K562 (cell line): ENCODE results near the gene ALB. TPM values are rescaled to one million over a fixed set of nuclear protein-coding genes. Genes with fewer than 3 reads are reported as not detected.

Source experiments
- ATAC-seq: fragments of 200-7000 bp; cut with Tn5 transposase; 3 replicates; pipeline ENCODE4 v1.9.1; 2020; ENCODE audit warnings: moderate library complexity
- BruUV-seq: library from RNA; stranded (reverse); fragments of 400-500 nt; replicated peaks from 2 replicates; lab custom pipeline; 2021; lab: Mats Ljungman, UMichigan
- CTCF ChIA-PET: fragments of 300-600 bp; formaldehyde crosslinking; extraction: SDS; loops from one replicate; lab custom pipeline; 2021; ENCODE audit warnings: low intra/inter-chr PET ratio; lab: Yijun Ruan, JAX
- POLR2A ChIA-PET: fragments of 300-600, 350-650 bp; sonication (Branson Sonifier 250); formaldehyde crosslinking; extraction: SDS; loops from one replicate; lab custom pipeline; 2021; ENCODE audit warnings: antibody characterized with exemption, inconsistent platforms; lab: Yijun Ruan, JAX
- DNase-seq, 4 experiments: peaks; one replicate each; pipeline versions ENCODE4 v3.0.0 to v3.0.0-alpha.2; 2011 to 2018; ENCODE audit warnings: low spot score in 3 of 4, mixed read lengths in 3 of 4; ENCODE audit errors: extremely low read depth in 1 of 4
- FAIRE-seq: peaks from 2 replicates; lab custom pipeline; 2011; peaks lifted over from hg19 to GRCh38; lab: Jason Lieb, UNC
- H2AFZ ChIP-seq: 2 replicates; pipeline ENCODE4 v1.6.0; 2011; ENCODE audit warnings: low read depth, low read length, control low read depth, inconsistent platforms
- H3K27ac ChIP-seq: fragments of 200-600 bp; 3 replicates; pipeline ENCODE4 v1.8.0; 2011; ENCODE audit warnings: low read depth, mild to moderate bottlenecking, control low read depth, inconsistent platforms, low read length, moderate library complexity, mixed read lengths; ENCODE audit errors: extremely low read depth
- H3K27me3 ChIP-seq, 2 experiments: fragments of 300-600 bp in 1 of 2; 2 replicates in 1 of 2; 3 replicates in 1 of 2; pipeline versions ENCODE4 v1.6.0 to v1.8.0; 2011; ENCODE audit warnings: inconsistent platforms in 2 of 2, low read length in 2 of 2, mild to moderate bottlenecking in 1 of 2, mixed read lengths in 1 of 2, moderate library complexity in 1 of 2; ENCODE audit not compliant: control insufficient read depth in 2 of 2, insufficient read depth in 2 of 2
- H3K36me3 ChIP-seq: fragments of 300-600 bp; 3 replicates; pipeline ENCODE4 v1.8.0; 2011; ENCODE audit warnings: mild to moderate bottlenecking, low read length, inconsistent platforms; ENCODE audit not compliant: control insufficient read depth, insufficient read depth
- H3K4me1 ChIP-seq, 2 experiments: fragments of 200-600 bp in 1 of 2; replicated peaks in 1 of 2; 2 replicates in 1 of 2; 3 replicates in 1 of 2; pipeline versions ENCODE4 v1.5.1 to v1.8.0; 2011; ENCODE audit warnings: inconsistent platforms in 2 of 2, low read length in 2 of 2, mild to moderate bottlenecking in 1 of 2, mixed read lengths in 1 of 2, moderate library complexity in 1 of 2; ENCODE audit not compliant: control insufficient read depth in 2 of 2, insufficient read depth in 2 of 2
- H3K4me2 ChIP-seq: 2 replicates; pipeline ENCODE4 v1.6.1; 2011; ENCODE audit warnings: low read length, control low read depth, inconsistent platforms, mixed read lengths; ENCODE audit not compliant: insufficient read depth
- H3K4me3 ChIP-seq: fragments of 200-600 bp; sonication (generic), shearing (Covaris generic); 2 replicates; pipeline ENCODE4 v1.5.1; 2016; ENCODE audit warnings: control low read depth, inconsistent platforms
- H3K79me2 ChIP-seq: fragments of 200-600 bp; 3 replicates; pipeline ENCODE4 v1.8.0; 2011; ENCODE audit warnings: low read length, inconsistent platforms; ENCODE audit not compliant: control insufficient read depth, insufficient read depth
- H3K9ac ChIP-seq, 2 experiments: 2 replicates each; pipeline versions ENCODE4 v1.6.0 to v1.6.1; 2011; ENCODE audit warnings: low read depth in 2 of 2, low read length in 2 of 2, control low read depth in 1 of 2, inconsistent platforms in 1 of 2, mild to moderate bottlenecking in 1 of 2, mixed read lengths in 1 of 2; ENCODE audit not compliant: insufficient read depth in 1 of 2
- H3K9me1 ChIP-seq: one replicate; pipeline ENCODE4 v1.6.0; 2011; ENCODE audit warnings: inconsistent platforms, mild to moderate bottlenecking, low read length, moderate library complexity; ENCODE audit not compliant: control insufficient read depth, insufficient read depth
- H3K9me3 ChIP-seq: replicated peaks from 2 replicates; pipeline ENCODE4 v1.5.1; 2011; ENCODE audit warnings: low read depth, low read length, inconsistent platforms; ENCODE audit not compliant: control insufficient read depth, insufficient read depth
- H4K20me1 ChIP-seq: replicated peaks from 2 replicates; pipeline ENCODE4 v1.6.1; 2011; ENCODE audit warnings: low read length, inconsistent platforms, mixed read lengths; ENCODE audit not compliant: control insufficient read depth, insufficient read depth
- HEY1 ChIP-seq: fragments of 250-450 bp; sonication (Bioruptor Pico); IDR thresholded peaks from 2 replicates; pipeline ENCODE4 v1.5.0; 2020; ENCODE audit warnings: mild to moderate bottlenecking, moderate library complexity, borderline replicate concordance
- HIVEP1 ChIP-seq: fragments of 250-450 bp; sonication (Bioruptor Pico); IDR thresholded peaks from 2 replicates; pipeline ENCODE4 v1.4.0; 2020; ENCODE audit warnings: mild to moderate bottlenecking
- KAT2B ChIP-seq: IDR thresholded peaks from one replicate; pipeline ENCODE4 v1.6.1; 2012; ENCODE audit warnings: low read depth, mild to moderate bottlenecking, control low read depth, inconsistent platforms, low read length, moderate library complexity
- RBM15 ChIP-seq: fragments of 200-400 bp; formaldehyde crosslinking; IDR thresholded peaks from 2 replicates; pipeline ENCODE4 v1.6.1; 2018; ENCODE audit warnings: mild to moderate bottlenecking, low read length, moderate library complexity; ENCODE audit not compliant: insufficient read depth
- SRSF1 ChIP-seq: fragments of 200-400 bp; formaldehyde crosslinking; IDR thresholded peaks from 2 replicates; pipeline ENCODE4 v1.6.1; 2017; ENCODE audit warnings: mild to moderate bottlenecking, low read depth, low read length, moderate library complexity
- TCF3 ChIP-seq: sonication (generic); formaldehyde crosslinking; IDR thresholded peaks from 2 replicates; pipeline ENCODE4 v1.4.0; 2020; ENCODE audit warnings: mild to moderate bottlenecking, missing genetic modification reagents
- U2AF1 ChIP-seq: fragments of 200-400 bp; formaldehyde crosslinking; optimal IDR thresholded peaks from 2 replicates; pipeline ENCODE3; 2017; ENCODE audit warnings: mild to moderate bottlenecking, low read depth, low read length, moderate library complexity
- WGBS: fragments of 100-300 bp; shearing (Covaris generic); methylation state at CpG from one replicate; pipeline ENCODE4 v1.1.6; 2016; ENCODE audit warnings: low coverage, mixed read lengths; ENCODE audit not compliant: insufficient coverage; ENCODE audit errors: missing lambda C conversion rate; 5-methylcytosine and 5-hydroxymethylcytosine counted together
- in situ Hi-C: fragments of 300-500 bp; cut with MboI; formaldehyde crosslinking; loops from 4 replicates; pipeline ENCODE4 v1.15.0; 2018; ENCODE audit warnings: inconsistent platforms, mixed read lengths
- intact Hi-C: fragments of 100-400 bp; cut with micrococcal nuclease; formaldehyde crosslinking; loops from 2 replicates; pipeline ENCODE4 v1.14.2; 2022
- polyA plus RNA-seq, 8 experiments: library from polyadenylated mRNA; depleted of rRNA in 4 of 8; stranded (reverse) in 5 of 8; unstranded in 3 of 8; fragments of >200 nt; fragmentation: Nextera tagmentation in 2 of 8; fragmentation: Illumina TruSeq in 1 of 8; extraction: Ambion mirVana in 2 of 8; extraction: Trizol in 1 of 8; gene quantifications; 2 replicates each; pipeline versions ENCODE4 v1.2.1 to v1.2.3, GENCODE V29; 2011 to 2014; ENCODE audit warnings: inconsistent platforms in 1 of 8, missing spikeins in 1 of 8
- total RNA-seq, 7 experiments: library from RNA; depleted of rRNA in 6 of 7; stranded (reverse); fragments of >200 nt in 6 of 7; fragmentation: Illumina TruSeq in 2 of 7; extraction: Trizol in 2 of 7; gene quantifications; 2 replicates each; pipeline versions ENCODE4 v1.2.1 to v1.2.3, GENCODE V29; 2011 to 2021; ENCODE audit warnings: low replicate concordance in 1 of 7
- TF ChIP-seq, protein P1 (sequence below): IDR thresholded peaks from 3 replicates; pipeline ENCODE4 v1.6.1; 2011; ENCODE audit warnings: borderline replicate concordance, mild to moderate bottlenecking, moderate library complexity; ENCODE audit not compliant: insufficient read length; ENCODE audit errors: extremely low read depth
- TF ChIP-seq, protein P2 (sequence below): fragments of 450-650 bp; IDR thresholded peaks from 2 replicates; pipeline ENCODE4 v1.6.1; 2016; ENCODE audit warnings: missing biosample characterization, missing genetic modification characterization

The ALB gene
- total and polyA plus RNA-seq, 9 of the 15 experiments (the other 6 are each of a cell fraction or from before 2014, with no cell fraction given), result 0.04 to 18.5 (median 0.20) TPM; not detected in 2

DNA sequence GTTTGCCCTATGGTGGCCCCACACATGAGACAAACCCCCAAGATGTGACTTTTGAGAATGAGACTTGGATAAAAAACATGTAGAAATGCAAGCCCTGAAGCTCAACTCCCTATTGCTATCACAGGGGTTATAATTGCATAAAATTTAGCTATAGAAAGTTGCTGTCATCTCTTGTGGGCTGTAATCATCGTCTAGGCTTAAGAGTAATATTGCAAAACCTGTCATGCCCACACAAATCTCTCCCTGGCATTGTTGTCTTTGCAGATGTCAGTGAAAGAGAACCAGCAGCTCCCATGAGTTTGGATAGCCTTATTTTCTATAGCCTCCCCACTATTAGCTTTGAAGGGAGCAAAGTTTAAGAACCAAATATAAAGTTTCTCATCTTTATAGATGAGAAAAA lies 14.6 kb downstream of the ALB start:
- Histone ChIP-seq H3K27me3 (no peaks in the 10 kb centered on the region), H3K4me1 (no peaks in the 10 kb centered on the region), H3K9ac (no peak overlapping the region), H4K20me1 (no peaks in the 10 kb centered on the region), H3K9me3 (no peaks in the 10 kb centered on the region), H3K27ac (no peak overlapping the region), H3K9me1 (no peaks in the 10 kb centered on the region), H3K4me2 (no peak overlapping the region), H2AFZ (no peak overlapping the region), H3K4me3 (no peak overlapping the region), H3K79me2 (no peaks in the 10 kb centered on the region), H3K36me3 (no peaks in the 10 kb centered on the region)
- intact Hi-C loops, result no loop called here
- ATAC-seq (no peak), FAIRE-seq (no peak), DNase-seq (no peak)
- no TSS peak for BruUV-seq
- TF ChIP-seq HIVEP1 (CRISPR knock-in tag) (no peak), TCF3 (CRISPR knock-in tag) (no peak), U2AF1 (no peak), RBM15 (no peak), KAT2B (no peak), HEY1 (CRISPR knock-in tag) (no peak), SRSF1 (no peak)
- TF ChIP-seq, protein P1, sequence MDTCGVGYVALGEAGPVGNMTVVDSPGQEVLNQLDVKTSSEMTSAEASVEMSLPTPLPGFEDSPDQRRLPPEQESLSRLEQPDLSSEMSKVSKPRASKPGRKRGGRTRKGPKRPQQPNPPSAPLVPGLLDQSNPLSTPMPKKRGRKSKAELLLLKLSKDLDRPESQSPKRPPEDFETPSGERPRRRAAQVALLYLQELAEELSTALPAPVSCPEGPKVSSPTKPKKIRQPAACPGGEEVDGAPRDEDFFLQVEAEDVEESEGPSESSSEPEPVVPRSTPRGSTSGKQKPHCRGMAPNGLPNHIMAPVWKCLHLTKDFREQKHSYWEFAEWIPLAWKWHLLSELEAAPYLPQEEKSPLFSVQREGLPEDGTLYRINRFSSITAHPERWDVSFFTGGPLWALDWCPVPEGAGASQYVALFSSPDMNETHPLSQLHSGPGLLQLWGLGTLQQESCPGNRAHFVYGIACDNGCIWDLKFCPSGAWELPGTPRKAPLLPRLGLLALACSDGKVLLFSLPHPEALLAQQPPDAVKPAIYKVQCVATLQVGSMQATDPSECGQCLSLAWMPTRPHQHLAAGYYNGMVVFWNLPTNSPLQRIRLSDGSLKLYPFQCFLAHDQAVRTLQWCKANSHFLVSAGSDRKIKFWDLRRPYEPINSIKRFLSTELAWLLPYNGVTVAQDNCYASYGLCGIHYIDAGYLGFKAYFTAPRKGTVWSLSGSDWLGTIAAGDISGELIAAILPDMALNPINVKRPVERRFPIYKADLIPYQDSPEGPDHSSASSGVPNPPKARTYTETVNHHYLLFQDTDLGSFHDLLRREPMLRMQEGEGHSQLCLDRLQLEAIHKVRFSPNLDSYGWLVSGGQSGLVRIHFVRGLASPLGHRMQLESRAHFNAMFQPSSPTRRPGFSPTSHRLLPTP, result no peak
- TF ChIP-seq, protein P2, sequence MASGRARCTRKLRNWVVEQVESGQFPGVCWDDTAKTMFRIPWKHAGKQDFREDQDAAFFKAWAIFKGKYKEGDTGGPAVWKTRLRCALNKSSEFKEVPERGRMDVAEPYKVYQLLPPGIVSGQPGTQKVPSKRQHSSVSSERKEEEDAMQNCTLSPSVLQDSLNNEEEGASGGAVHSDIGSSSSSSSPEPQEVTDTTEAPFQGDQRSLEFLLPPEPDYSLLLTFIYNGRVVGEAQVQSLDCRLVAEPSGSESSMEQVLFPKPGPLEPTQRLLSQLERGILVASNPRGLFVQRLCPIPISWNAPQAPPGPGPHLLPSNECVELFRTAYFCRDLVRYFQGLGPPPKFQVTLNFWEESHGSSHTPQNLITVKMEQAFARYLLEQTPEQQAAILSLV (tag), result no peak
- WGBS, result 14% methylated on average over 1 of the region's 1 CpG
- ChIA-PET CTCF (no interaction called here), POLR2A (no interaction called here)
- in situ Hi-C loops, result no loop called here
